ENCODE data around the gene DCAF6. TPM values are rescaled to one million over a fixed set of nuclear protein-coding genes. Genes with fewer than 3 reads are reported as not detected.
"Not testable (repeated sequence)": the region's sequence is repeated elsewhere in the genome, so short reads cannot be mapped to it uniquely, and the experiment has no call there.

The DCAF6 gene
- total RNA-seq, 1 experiment from 2014 or later = 46.2 TPM

DNA sequence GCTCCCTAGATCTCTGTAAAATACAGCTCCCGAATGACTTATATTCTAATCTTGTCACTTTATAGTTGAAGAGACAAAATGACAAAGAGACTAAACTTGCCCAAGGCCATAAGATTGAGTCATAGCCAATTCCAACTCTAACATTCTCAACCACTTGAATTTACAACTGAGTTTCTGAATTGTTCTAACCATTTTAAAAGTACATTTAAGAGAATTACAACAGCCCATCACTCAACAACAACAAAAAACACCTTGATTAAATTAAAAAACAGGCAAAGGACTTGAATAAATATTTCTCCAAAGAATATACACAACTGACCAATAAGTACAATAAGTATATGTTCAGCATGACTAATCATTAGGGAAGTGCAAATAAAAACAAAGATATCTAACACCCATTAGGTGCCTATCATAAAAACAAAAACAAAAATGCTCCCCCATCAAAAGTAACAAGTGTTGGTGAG, 13.8 kb upstream of the DCAF6 start:
- DNase-seq (ENCODE audit: extremely low read depth, low read depth) = no peak

DNA sequence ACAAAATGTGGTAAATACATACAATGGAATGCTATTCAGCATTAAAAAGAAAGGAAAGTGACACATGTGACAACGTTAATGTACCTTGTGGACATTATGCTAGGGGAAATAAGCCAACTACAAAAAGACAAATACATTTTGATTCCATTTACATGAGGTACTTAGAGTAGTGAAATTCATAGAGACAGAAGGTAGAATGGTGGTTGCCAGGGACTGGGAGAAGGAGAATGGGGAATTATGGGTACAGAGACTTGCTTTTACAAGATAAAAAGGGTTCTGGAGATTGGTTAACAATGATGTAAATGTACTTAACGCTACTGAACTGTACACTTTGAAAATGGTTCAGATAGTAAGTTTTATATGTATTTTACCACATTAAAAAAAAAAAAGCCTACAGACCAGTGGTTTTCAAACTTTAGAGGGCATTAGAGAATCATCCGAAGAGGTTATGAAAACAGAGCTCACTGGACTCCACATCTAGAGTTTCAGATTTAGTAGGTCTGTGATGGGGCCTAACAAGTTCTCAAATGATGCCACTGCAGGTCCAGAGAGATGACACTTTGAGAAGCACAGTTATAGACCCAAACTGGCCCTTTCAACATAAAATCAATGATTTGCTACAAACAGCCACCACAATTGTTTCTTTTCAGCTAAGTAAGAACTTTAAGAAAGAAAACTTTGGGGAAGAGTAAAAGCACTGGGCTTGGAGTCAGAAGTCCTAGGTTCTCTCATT, 13.0 kb upstream of the DCAF6 start:
- DNase-seq (ENCODE audit: extremely low read depth, low read depth) = no peak

DNA sequence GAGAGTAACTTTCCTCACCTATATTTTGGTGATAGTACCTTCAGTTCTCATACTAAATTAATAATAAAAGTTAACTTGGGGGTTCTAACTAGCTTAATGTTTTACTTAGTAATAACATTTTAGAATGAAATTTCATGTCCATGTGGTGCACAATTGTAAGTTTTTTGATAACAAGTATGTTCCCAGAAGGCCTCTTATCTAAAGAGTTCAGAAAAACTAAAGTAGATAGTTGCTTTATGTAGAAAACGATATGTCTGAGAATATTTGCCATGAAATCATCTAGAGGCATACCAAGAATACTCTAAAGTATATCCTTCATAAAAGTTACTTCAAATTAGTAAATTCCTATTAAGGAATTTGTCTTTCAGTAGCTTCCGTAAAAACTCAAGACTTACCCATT, 12.4 kb upstream of the DCAF6 start:
- no peak for DNase-seq (ENCODE audit: extremely low read depth, low read depth)

DNA sequence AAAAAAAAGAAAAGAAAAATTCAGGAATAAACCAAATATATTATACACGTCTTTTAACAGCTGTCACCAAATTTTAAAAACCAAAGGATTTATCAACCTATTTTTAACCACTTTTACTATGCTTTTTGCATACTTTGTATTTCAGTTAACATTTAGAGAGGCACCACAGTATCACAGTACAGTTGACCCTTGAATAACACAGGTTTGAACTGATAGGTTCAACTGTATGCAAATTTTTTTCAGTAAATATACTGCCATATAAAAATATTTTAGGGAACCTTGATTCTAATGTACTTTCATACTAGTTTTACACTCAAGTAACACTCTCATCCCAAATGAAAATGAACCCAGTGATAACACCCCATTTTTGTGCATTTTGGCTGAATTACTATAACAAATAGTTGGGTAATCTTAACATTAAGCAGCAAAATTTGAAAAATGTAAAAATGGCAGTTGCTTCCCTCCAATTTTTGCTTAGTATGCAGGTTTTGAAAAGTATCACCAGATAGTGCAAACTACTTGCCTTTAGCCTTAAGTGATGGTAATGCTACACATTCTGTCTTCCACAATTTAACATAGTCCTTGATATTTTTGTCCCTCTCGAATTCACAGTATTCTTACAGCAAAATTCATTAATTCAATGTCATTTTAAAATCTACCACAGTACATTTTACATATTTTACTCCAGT, 11.8 kb upstream of the DCAF6 start:
- no peak for DNase-seq (ENCODE audit: extremely low read depth, low read depth)

DNA sequence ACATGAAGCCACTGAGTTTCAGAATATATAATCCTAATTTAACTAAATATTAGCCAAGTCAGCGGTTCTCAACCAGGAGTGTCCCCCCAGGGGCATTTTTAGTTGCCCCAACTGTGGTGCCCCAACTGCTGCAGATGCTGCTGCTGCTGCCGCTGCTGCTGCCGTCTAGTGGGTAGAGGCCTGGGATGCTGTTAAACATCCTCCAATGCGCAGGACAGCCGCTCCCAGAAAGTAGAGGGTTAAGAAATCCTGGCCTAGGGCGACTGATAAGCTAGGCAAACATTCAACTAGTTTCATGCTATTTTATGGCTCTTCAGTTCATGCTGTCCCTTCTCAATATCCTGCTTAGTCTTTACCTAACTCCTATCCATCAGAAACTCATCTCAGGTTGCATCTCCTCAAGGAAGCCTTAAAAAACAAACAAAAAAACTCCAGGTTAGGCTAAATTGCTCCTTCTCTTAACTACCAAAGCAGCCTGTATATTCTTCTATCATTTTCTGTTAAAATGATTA, 9.9 kb upstream of the DCAF6 start:
- no peak for DNase-seq (ENCODE audit: extremely low read depth, low read depth)

DNA sequence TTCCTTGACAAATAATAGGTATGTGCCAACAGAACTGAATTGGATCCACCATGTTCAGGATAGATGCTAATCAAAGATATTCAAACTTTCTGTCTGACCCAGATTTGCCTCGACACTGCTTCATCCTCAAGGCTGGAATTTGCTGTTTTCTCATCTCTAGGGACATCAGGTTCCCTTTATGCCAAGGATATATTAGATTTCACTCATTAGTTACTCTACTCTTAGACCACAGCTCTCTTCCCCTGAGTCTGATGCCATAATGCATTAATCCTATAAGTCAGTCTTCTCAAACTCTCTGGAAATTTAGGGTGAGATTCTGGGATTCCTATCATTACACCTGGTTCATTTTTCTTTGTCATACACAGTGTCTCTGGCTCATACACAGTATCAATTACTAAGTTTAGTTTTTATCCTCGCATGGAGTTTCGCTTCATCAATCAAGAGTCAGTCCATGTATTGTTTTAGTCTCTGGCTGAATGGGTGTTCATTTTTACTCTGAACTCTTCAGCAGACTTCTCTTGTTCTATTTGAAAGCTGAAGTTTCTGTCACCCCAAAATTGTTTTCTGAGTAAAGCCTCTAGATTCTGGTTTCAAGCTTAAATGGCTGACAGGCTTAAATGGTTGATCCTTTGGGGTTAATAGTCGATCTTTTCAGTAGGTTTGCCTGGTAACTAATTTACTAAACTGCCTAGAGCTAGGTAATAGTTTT, 9.3 kb upstream of the DCAF6 start:
- DNase-seq (ENCODE audit: extremely low read depth, low read depth) = no peak

DNA sequence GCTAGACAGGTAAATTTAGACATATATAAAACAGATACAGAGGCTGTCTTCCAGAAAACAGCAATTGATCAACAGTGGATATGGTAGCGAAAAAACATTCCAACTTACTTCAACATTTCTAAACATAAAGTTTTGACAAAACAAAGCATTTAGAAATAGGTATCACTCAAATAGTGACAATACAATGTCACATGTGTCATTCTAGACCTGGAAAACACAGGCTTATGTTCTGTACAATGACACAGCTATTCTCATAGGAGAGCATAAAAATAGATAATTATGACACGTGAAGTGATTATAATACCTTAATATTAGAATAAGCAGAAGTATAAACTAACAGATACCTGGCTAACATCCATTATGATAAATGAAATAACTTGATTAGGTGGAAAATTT, 8.0 kb upstream of the DCAF6 start:
- DNase-seq (ENCODE audit: extremely low read depth, low read depth) = no peak

DNA sequence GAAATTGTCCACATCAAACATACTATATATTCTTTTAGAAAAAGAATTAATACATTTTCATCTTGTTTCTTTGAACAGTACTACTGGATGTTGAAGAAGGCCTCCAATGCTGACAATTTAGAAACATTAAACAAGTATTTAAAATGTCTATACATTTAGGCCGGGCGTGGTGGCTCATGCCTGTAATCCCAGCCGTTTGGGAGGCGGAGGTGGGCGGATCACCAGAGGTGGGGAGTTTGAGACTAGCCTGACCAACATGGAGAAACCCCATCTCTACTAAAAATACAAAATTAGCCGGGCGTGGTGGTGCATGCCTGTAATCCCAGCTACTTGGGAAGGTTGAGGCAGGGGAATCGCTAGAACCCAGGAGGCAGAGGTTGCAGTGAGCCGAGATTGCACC, 7.6 kb upstream of the DCAF6 start:
- not testable (repeated sequence) for DNase-seq (ENCODE audit: extremely low read depth, low read depth)

DNA sequence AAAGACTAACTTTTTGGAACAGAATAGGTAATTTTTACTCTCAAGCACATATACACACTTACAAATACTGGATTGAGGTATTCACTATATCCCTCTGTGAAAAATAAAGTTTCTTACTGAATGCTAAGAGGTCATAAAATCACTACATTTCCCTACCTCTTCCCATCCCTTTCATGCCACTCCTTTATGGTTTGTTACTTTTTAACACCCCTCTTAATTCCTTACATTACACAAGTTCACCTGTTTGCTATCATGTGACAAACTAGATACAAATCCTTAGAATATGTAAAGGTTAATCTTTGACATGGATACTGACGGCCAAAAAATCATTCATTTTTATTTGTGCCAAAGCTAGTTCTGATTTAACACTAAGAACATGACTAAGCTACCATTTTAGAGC, 6.8 kb upstream of the DCAF6 start:
- no peak for DNase-seq (ENCODE audit: extremely low read depth, low read depth)

DNA sequence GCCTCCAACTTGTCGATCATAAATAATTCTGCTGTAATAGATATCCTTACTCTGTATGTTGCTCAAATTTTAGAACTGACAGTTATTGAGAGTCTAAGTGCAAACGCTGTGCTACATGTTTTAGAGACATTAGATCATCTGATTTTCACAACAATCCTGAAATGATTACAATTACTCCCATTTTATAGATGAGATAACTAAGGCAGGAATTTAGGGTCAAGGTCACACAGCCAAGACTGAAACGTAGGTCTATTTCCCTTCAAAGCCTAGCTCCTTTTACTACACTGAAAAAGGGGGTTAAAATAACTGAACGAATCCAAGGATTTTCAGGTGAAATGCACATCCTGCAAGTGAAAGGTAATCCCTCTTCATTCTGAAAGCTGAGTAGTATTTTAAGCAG, 2.7 kb upstream of the DCAF6 start:
- DNase-seq (ENCODE audit: extremely low read depth, low read depth) = no peak

DNA sequence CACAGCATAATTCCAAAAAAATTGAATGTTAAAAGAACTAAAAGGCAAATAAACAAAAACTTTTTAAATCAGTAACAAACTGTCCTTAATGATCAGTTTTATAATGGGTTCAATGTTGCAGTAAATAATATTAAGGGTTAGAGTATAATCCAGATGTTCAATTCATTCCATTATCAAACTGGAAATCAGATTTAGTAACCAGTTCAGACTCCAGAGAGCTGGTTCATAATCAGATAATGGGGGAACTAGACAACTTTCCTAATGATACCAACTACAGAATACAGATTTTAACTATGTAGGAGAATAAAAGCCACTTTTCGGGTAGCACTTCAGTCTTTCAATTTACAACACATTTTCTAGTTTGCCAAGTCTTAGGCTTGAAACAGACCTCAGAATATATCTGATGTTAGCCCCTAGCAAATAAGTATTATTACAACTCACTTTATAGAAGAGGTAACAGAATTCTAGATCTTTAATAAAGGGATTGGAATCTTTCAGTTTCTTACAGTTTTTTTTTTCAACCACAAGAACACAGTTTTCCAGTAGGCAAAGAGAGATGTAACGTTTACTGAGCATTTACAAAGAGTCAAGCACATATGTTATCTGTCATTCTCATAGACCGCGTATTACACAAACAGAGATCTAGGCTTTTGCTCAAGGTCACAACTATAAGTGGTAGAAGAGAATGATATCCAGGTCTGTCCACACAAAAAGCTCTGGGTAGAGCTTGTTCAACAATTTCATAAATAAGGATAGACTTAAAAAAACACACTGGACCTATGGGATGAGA, 1.9 kb upstream of the DCAF6 start:
- DNase-seq (ENCODE audit: extremely low read depth, low read depth) = no peak

DNA sequence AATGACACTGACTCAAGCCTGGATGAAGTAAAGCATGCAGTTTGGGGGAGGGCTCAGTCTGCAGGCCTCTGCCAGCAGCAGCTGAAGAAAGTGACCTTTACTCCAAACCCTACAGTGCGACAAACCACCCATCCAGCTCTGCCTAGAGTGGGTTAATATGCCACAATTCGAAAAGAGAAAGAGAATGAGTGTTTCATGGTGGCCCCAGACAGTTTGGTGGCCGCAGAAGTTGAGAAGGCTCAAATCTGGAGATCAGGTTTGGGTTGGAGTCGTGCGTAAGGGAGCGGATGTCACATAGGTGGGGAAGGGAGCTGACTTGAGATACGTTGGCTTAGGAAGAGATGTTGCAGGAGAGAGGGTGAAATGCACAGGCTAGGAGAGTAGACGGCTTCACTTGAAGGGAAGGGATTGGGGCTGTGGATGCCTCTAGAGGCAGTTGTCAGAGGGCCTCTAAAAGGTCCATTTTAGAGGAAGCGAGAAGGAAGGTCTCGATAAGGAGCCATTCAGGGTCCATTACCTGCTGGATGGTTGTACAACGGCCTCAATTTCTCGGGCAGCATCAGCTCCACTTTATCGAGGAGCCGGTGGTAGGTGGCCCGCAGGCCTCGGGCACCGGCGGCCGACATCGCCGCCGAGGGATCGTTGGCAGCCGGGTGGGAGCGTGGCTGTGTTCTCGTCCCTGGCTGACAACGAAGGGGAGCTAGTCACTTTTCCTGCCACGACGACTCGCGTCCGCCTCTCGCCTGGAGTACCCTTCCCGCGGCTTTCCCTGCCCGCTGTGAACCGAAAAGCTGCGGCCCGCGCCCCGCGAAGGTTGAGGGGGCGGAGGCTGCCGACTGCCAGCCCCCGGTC, 1.0 kb upstream of the DCAF6 start:
- DNase-seq (ENCODE audit: extremely low read depth, low read depth) = peak; percentile 34

DNA sequence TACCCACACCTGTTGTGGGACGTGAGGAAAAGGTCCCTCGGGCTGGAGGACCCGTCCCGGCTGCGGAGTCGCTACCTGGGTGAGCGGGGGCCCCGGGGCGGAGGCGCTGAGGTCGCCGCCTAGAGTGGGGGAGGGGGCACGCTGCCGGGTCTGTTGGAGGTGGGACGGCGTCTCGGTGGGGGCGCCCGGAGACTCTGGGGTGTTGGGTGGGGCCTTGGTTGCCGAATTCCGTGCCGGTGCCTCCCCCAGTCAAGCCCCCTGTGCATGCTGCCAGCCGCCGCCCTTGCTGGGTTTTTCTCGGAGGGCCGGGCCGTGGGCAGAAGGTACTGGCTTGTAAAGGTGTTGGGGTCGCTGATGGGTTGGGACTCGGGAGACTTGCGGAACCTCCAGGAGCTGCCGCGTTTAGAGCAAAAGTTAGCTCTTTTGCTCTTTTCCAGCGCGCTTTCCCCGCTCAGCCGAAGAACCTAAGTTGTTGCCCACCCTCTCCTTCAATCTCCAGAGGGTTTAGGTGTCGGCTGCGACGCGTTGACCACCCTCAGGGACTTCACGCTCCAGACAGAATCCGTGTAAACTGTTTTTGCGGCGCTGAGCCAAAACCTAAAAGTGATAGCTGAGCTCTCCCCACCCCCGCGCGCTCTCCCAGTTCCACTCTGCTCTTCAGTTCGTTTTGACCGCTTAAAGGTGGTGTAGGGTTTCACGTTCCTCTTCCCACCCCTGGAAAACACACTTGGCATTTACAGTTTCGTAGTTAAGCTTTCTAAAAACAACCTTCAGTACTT, 636 bp downstream of the DCAF6 start, which contains the start of gene MPC2:
MPC2 (minus strand) TSS at position 143 of the 779 bp plus-strand sequence. CDS start 1,231 bp downstream, outside the sequence.
- peak; percentile 49 for DNase-seq (ENCODE audit: extremely low read depth, low read depth)

DNA sequence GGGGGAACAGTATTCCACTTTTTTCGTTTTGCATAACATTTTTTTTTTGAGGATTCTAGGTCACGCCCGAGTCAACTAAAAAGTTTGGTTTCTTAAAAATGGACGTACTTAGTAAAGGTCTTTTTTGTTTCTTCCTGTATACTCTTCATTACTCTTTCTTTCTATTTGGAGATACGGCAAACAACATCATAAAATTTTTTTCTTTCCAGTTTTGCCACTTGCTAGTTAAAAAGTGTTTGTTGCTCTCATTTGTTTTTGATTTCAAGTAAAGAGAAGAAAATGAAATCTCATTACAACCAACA, 1.2 kb downstream of the DCAF6 start:
- no peak for DNase-seq (ENCODE audit: extremely low read depth, low read depth)

DNA sequence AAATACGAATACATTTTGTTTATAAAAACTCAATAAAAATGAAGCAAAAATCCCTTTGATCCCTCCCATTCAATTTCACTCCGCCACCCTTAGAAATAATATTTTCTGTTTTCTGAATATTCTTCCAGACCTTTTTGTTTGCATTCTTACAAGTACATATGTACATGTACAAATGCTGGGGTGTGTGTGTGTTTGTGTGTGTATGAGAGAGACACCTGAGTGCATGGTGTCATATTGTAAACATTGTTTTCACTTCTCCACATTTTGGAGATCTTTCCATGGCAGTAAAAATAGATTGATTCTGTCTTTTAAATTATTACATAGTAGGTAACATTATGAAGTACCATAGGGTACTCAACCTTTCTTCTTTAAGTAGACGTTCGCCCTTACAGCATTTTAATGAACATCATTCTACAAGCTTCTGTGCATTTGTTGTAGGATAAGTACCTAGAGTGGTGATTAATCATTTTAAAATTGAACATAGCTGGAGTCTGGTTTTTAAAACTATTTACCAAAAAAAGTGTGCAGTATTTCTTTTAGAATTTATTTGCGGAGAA, 1.7 kb downstream of the DCAF6 start:
- DNase-seq (ENCODE audit: extremely low read depth, low read depth) = no peak

DNA sequence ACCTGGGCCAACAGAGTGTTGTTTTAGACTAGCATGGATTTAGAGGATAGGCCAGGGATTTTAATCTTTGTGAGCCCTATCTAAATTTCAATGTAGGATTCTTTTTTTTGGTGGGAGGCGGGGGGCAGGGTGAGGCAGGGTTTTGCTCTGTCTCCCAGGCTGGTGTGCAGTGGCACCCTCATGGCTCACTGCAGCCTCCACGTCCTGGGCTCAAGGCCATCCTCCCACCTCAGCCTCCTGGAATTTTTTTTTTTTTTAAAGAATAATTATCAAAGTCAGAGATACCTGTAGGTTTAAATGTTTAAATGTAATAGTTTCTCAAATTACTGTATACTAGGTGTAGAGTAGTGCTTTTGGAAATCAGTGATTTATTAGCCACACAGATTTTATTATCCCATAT, 3.8 kb downstream of the DCAF6 start:
- DNase-seq (ENCODE audit: extremely low read depth, low read depth) = no peak

DNA sequence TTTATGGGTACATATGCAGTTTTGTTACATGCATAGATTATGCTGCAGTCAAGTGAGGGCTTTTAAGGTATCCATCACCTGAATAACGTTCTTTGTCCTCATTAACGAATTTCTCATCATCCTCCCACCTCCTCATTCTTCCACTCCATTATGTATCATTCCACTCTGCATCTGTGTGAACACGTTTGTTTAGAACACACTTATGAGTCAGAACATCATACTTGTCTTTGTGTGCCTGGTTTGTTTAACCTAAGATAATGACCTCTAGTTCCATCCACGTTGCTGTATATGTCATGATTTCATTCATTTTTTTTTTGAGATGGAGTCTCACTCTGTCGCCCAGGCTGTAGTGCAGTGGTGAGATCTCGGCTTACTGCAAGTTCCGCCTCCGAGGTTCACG, 7.1 kb downstream of the DCAF6 start:
- no peak for DNase-seq (ENCODE audit: extremely low read depth, low read depth)

DNA sequence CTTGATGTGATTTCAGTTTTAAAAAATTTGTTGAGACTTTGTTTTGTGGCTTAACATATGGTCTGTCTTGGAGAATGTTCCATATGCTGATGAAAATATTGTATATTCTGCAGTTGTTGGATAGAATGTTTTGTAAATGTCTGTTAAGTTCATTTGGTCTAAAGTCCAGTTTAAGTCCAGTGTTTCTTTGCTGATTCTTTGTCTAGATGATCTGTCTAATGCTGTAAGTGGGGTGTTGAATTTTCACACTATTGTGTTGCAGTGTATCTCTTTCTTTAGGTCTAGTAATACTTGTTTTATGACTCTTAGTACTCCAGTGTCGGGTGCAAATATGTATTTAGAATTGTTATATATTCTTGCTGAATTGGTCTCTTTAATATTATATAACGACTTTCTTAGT, 11.2 kb downstream of the DCAF6 start:
- no peak for DNase-seq (ENCODE audit: extremely low read depth, low read depth)

DNA sequence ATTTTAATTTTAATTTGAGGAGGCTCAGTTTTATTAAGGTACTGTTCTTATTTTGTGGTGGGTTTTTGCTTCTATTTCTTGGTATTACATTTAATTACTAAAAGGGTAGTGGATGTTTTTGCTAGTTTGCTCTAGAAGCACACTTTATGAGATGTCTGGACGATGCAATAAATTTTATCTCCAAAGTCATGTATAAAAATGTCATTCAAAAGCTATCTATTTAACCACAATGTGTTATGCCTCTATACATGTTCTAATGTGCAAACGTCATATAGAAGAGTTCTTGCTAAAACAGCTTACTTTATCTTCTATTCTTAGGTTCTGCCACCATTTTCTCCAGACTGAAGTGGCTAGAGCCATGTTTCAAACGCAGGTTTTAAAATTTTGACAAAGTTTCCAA, 13.3 kb downstream of the DCAF6 start:
- DNase-seq (ENCODE audit: extremely low read depth, low read depth) = no peak

Measured in NCI-H460 (cell line).